Esophagus squamous epithelium (tissue), 5 donors: ENCODE results near the gene TNRC6B. TPM values are rescaled to one million over a fixed set of nuclear protein-coding genes. Genes with fewer than 3 reads are reported as not detected.

Source experiments
- DNase-seq: peaks from one replicate; lab custom pipeline; 2025; lab: John Stamatoyannopoulos, UW
- H3K27ac ChIP-seq, 4 donors: fragments of 200-600 bp; sonication (generic); one replicate each; pipeline ENCODE4 v1.5.1; 2016 to 2019; ENCODE audit warnings: mild to moderate bottlenecking in 1 of 4
- H3K27me3 ChIP-seq, 4 donors: fragments of 200-600 bp; sonication (generic); 1 replicate in 3 of 4; 2 replicates in 1 of 4; pipeline versions ENCODE4 v1.5.1 to v1.6.0; 2017 to 2021; ENCODE audit warnings: antibody characterized with exemption in 1 of 4
- H3K36me3 ChIP-seq, 3 donors: fragments of 200-600 bp; sonication (generic); one replicate each; pipeline ENCODE4 v1.5.1; 2016 to 2019
- H3K4me1 ChIP-seq, 3 donors: fragments of 200-600 bp; sonication (generic); one replicate each; pipeline ENCODE4 v1.5.1; 2017 to 2019
- H3K4me3 ChIP-seq, 4 donors: fragments of 200-600 bp; sonication (generic); 1 replicate in 3 of 4; 2 replicates in 1 of 4; pipeline ENCODE4 v1.5.1; 2016 to 2019; ENCODE audit warnings: mild to moderate bottlenecking in 2 of 4, moderate library complexity in 1 of 4
- H3K9me3 ChIP-seq, 3 donors: fragments of 200-600 bp; sonication (generic); one replicate each; pipeline ENCODE4 v1.5.1; 2016 to 2019
- CTCF ChIP-seq, 6 experiments: fragments of 450-650 bp in 4 of 6; fragments of 200-600 bp in 2 of 6; sonication (generic) in 2 of 6; IDR thresholded peaks; one replicate each; pipeline ENCODE4 v1.5.1; 2016 to 2019; ENCODE audit warnings: antibody characterized with exemption in 6 of 6, mild to moderate bottlenecking in 4 of 6, moderate library complexity in 4 of 6
- POLR2A ChIP-seq, 4 donors: fragments of 450-650 bp; IDR thresholded peaks; one replicate each; pipeline ENCODE4 v1.6.1; 2017; ENCODE audit warnings: antibody characterized with exemption in 4 of 4, mild to moderate bottlenecking in 4 of 4, moderate library complexity in 3 of 4
- WGBS, 2 donors: methylation state at CpG; one replicate each; pipeline ENCODE4 v1.1.5; 2018; 5-methylcytosine and 5-hydroxymethylcytosine counted together
- intact Hi-C: fragments of 100-400 bp; cut with DNase I; formaldehyde crosslinking; loops from one replicate; pipeline ENCODE4 v1.15.0; 2022
- total RNA-seq, 4 donors: library from RNA; depleted of rRNA; stranded (reverse); fragments of >200 nt; gene quantifications; one replicate each; pipeline ENCODE4 v1.1.0, GENCODE V29; 2016
- donor health status: DM: yes; HTN: yes; CAD: no.

TNRC6B gene
- total RNA-seq, 4 donors from 2014 or later = 20.7 to 36.5 (median 26.9) TPM

- Histone ChIP-seq H3K4me3 (no peak overlapping the region), H3K27ac (no peak overlapping the region), H3K27me3 (no peaks in the 10 kb centered on the region), H3K4me1 (peaks cover 22 to 55% (median 27%) of the 10 kb centered on the region in 3 donors), H3K36me3 (peaks cover 0 to 45% (median 3%) of the 10 kb centered on the region in 3 donors), H3K9me3 (no peaks in the 10 kb centered on the region)
- no peak for DNase-seq
- intact Hi-C loops = no loop called here
- TF ChIP-seq POLR2A (IDR thresholded peaks at IDR 0.05) (no peak), CTCF (IDR thresholded peaks at IDR 0.05) (no peak)
- WGBS, 2 donors = 30 to 55% methylated on average over 5 of the region's 5 CpGs
Measured at GRCh38 chr22:40235308-40235707, 57.6 kb downstream of the TNRC6B start.

GRCh38 chr22:40236131-40236665 lies 58.5 kb downstream of the TNRC6B start:
- H3K4me1 ChIP-seq = peaks cover 26 to 64% (median 27%) of the 10 kb centered on the region in 3 donors
- peaks cover 0 to 42% (median 3%) of the 10 kb centered on the region in 3 donors for H3K36me3 ChIP-seq
- WGBS, 2 donors = 38 to 60% methylated on average over 4 of the region's 4 CpGs
- H3K27me3 ChIP-seq = no peaks in the 10 kb centered on the region
- TF ChIP-seq POLR2A (IDR thresholded peaks at IDR 0.05) (no peak), CTCF (IDR thresholded peaks at IDR 0.05) (no peak)
- H3K4me3 ChIP-seq = no peak overlapping the region
- intact Hi-C loops = no loop called here
- DNase-seq = no peak
- H3K9me3 ChIP-seq = no peaks in the 10 kb centered on the region
- H3K27ac ChIP-seq = no peak overlapping the region

GRCh38 chr22:40237241-40237640 lies 59.5 kb downstream of the TNRC6B start:
- WGBS, 2 donors = 84 to 88% methylated on average over 4 of the region's 4 CpGs
- no peak for DNase-seq
- no peak overlapping the region for H3K4me3 ChIP-seq
- no peak for TF ChIP-seq CTCF (IDR thresholded peaks at IDR 0.05)
- no peak for TF ChIP-seq POLR2A (IDR thresholded peaks at IDR 0.05)
- intact Hi-C loops = no loop called here
- peaks cover 0 to 35% (median 3%) of the 10 kb centered on the region in 3 donors for H3K36me3 ChIP-seq
- H3K27ac ChIP-seq = no peak overlapping the region
- H3K27me3 ChIP-seq = no peaks in the 10 kb centered on the region
- peaks cover 26 to 68% (median 27%) of the 10 kb centered on the region in 3 donors for H3K4me1 ChIP-seq
- no peaks in the 10 kb centered on the region for H3K9me3 ChIP-seq

GRCh38 chr22:40237788-40238424 lies 60.2 kb downstream of the TNRC6B start:
- Histone ChIP-seq H3K4me1 (peaks cover 26 to 68% (median 27%) of the 10 kb centered on the region in 3 donors), H3K27ac (peak overlapping the region in 1 of 4 donors; percentile 72), H3K36me3 (peaks cover 0 to 28% (median 3%) of the 10 kb centered on the region in 3 donors), H3K9me3 (no peaks in the 10 kb centered on the region), H3K27me3 (no peaks in the 10 kb centered on the region), H3K4me3 (no peak overlapping the region)
- 73 to 78% methylated on average over 10 to 12 of the region's 13 CpGs for WGBS, 2 donors
- DNase-seq = no peak
- intact Hi-C loops = no loop called here
- TF ChIP-seq CTCF (IDR thresholded peaks at IDR 0.05) (no peak), POLR2A (IDR thresholded peaks at IDR 0.05) (no peak)
